ENCODE results near the gene UBIAD1.
"Not testable (repeated sequence)": the region's sequence is repeated elsewhere in the genome, so short reads cannot be mapped to it uniquely, and the experiment has no call there.

Gene UBIAD1

GRCh38 chr1:11262171-11263049 lies 10.6 kb upstream of the UBIAD1 start, which contains the start of gene MTOR:
MTOR (minus strand) TSS chr1:11262551; CDS start chr1:11259409, 3,142 bp downstream.
- TF ChIP-seq ZFX (IDR thresholded peaks at IDR 0.05; ENCODE audit: borderline replicate concordance) (no peak), CTCF (IDR thresholded peaks at IDR 0.05) (peak; percentile 49; the same call in 1 of the 2 replicates)
- H3K27ac ChIP-seq, result peak within 1 kb of the TSS; percentile 82

GRCh38 chr1:11266268-11267074 lies 6.5 kb upstream of the UBIAD1 start:
- no peak overlapping the region for H3K27ac ChIP-seq
- TF ChIP-seq CTCF (IDR thresholded peaks at IDR 0.05), result no peak
- no peak for TF ChIP-seq ZFX (IDR thresholded peaks at IDR 0.05; ENCODE audit: borderline replicate concordance)

- H3K27ac ChIP-seq, result not testable (repeated sequence)
Measured at GRCh38 chr1:11267350-11268337, 5.4 kb upstream of the UBIAD1 start.

GRCh38 chr1:11272544-11272831 lies 510 bp upstream of the UBIAD1 start:
- TF ChIP-seq ZFX (IDR thresholded peaks at IDR 0.05; ENCODE audit: borderline replicate concordance) (no peak), CTCF (IDR thresholded peaks at IDR 0.05) (no peak)
- no peak overlapping the region for H3K27ac ChIP-seq

GRCh38 chr1:11273595-11274234 lies 717 bp downstream of the UBIAD1 start:
- TF ChIP-seq CTCF (IDR thresholded peaks at IDR 0.05), result no peak
- TF ChIP-seq ZFX (IDR thresholded peaks at IDR 0.05; ENCODE audit: borderline replicate concordance), result no peak
- peak overlapping the region; percentile 84 for H3K27ac ChIP-seq

GRCh38 chr1:11279152-11279551 lies 6.2 kb downstream of the UBIAD1 start:
- no peak overlapping the region for H3K27ac ChIP-seq
- TF ChIP-seq CTCF (IDR thresholded peaks at IDR 0.05) (no peak), ZFX (IDR thresholded peaks at IDR 0.05; ENCODE audit: borderline replicate concordance) (no peak)

- H3K27ac ChIP-seq, result no peak overlapping the region
- no peak for TF ChIP-seq ZFX (IDR thresholded peaks at IDR 0.05; ENCODE audit: borderline replicate concordance)
- TF ChIP-seq CTCF (IDR thresholded peaks at IDR 0.05), result no peak
Measured at GRCh38 chr1:11279630-11280029, 6.6 kb downstream of the UBIAD1 start.
